GM18520 (cell line): ENCODE measurements around the gene PPP6R1.
"Not testable (repeated sequence)": the region's sequence is repeated elsewhere in the genome, so short reads cannot be mapped to it uniquely, and the experiment has no call there.

Experiments
- ATAC-seq: cut with Tn5 transposase; IDR thresholded peaks from one replicate; pipeline ENCODE4 v1.9.1; 2021; ENCODE audit not compliant: unreplicated experiment

Gene PPP6R1

DNA sequence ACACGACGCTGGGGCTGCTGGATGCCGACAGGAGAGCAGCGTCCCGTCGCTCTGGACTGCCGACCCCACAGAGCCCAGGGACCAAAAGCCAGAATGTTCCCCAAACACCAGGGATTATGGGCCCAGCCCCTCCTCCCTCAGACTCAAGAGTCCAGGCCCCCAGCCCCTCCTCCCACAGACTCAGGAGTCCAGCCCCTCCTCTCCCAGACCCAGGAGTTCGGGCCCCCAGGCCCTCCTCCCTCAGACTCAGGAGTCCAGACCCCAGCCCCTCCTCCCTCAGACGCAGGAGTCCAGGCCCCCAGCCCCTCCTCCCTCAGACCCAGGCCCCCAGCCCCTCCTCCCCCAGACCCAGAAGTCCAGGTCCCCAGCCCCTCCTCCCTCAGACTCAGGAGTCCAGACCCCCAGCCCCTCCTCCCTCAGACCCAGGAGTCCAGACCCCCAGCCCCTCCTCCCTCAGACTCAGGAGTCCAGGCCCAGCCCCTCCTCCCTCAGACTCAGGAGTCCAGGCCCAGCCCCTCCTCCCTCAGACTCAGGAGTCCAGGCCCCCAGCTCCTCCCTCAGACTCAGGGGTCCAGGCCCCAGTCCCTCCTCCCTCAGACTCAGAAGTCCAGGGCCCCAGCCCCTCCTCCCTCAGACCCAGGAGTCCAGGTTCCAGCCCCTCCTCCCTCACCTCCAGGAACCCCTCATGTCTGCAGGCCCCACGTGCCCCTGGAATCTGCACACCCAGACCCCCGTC is 34.0 kb downstream of the PPP6R1 start:
- ATAC-seq = not testable (repeated sequence)

DNA sequence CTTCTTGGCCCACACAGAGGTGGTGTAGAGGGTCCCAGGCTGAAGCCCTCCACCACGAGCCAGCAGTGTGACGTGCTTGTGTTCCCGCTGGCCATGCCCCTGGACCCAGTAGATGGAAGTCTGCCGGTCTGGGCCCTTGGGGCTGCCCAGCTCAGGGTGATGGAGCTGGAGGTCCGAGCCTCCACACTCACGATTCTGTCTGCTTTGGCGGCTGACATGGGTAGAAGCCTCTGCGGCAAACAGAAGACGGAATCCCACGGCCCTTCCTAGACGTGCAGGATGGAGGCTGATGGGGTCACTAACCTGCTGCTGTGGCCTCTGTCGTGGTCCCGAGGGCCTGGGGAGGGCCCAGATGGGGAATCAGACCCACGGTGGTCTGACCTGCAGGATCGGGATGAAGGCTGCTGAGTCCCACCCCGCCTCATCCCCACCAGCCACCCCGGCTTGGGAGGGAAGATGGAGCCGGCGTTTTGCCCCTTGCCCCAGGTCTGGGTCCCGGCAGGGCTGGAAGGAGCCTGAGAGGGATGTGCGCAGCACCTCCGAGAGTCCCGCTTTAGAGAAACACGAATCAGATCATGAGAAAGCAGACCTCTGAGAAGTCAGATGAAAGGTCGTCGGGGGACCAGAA is 34.7 kb downstream of the PPP6R1 start:
- no peak for ATAC-seq

DNA sequence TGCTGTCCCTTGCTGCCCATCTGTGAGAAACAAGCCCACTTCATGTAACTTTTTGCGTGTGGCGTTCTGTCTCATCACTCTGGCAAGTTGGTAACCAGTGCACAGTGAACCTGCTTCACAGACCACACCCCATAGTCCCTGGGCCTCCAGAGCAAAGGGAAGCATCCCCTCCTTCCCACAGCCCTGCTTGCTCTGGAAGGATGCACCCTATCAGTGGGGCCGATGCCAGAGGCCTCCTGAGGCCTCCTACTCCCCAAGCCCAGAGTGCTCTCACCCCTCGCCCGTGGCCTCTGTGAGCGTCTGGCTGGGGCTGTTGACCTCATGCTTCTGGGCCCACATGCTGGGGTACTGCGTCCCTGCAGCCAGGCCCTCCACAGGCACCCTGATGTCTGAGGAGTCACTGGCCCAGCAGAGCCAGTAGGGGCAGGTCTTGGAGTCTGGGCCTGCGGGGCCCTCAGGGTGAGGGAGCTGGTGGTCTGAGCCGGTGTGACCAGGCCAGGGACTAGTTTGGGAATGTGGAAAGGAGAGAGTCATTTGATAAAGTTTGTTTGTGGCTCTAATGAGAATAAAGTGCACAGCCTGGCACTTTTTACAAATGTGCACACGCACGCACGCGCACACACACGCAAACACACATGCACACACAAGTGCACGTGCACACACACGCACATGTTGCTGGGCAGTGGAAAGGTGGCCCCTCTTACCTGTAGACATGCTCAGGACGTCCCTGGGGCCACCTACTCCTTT is 35.4 kb downstream of the PPP6R1 start:
- ATAC-seq = no peak

DNA sequence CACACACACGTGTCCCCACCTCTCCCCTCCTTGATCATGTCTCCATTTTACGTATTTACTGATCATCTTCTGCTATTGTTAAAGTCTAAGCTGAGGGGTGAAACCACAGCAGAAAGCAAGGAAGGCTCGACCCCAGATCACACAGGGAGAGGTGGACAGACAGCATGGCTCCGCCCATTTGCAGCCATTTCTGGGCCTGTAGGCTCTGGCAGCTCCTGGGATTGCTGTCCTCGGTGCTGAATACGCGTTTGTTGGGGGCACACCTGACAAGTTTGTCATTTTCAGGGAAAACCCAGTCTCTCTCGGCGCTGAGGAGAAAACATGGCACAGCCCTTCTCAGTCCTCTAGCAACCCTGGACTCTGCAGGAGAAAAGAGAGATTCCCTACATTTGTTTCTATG is 38.3 kb downstream of the PPP6R1 start:
- ATAC-seq = no peak

DNA sequence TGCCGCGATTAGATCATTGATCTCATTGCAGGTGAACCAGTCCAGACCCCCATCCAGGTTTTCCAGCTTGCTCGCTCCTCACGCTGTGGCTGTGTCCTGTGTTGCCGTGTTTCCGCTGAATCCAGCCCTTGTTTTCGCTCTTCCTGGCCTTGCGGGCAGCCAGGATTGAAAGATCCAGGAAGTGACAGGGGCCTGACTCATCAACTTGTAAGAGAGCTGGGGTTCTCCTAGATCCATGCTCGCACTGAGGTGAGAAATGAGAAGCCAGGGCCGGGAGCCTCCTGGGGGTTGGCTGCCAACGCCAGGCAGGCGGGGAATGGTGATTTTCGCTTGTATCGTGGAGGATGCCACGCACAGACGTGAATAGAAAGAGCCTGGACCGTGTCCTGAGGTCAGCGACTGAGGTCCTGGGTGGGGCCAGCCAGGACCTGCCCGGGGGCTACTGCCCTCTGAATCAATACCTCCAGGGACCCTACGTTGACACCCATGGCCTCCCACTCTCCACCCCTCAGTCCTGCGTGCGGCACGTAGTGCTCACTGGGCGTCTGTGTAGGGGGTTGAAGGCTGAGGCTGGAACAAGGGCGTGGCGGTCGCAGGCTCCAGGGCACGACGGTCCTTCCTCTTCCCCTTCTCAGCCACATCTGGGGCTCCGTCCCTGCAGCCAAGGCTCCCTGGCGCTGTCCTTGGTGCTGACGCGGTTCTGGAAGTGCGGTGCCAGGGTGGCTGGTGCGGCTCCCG is 42.2 kb downstream of the PPP6R1 start:
- no peak for ATAC-seq

DNA sequence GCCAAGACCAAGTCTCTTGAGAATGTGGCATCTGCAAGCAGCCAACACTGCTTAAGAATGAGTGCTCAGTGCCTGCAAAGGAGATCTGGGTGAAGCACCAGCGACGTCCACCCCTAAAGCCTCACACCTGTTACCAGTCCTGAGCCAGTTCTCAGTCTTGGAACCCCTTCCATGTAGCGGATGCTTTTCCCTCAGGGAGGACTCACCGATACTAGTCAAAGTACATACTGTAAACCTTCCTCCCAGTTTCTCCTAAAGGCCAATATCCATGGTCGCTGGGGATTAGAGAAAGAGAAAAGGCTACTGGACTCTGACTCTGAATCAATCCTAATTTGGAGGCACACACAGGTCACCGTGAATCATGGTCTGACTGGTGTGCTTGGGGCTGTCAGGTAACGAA is 45.3 kb downstream of the PPP6R1 start:
- ATAC-seq = no peak

DNA sequence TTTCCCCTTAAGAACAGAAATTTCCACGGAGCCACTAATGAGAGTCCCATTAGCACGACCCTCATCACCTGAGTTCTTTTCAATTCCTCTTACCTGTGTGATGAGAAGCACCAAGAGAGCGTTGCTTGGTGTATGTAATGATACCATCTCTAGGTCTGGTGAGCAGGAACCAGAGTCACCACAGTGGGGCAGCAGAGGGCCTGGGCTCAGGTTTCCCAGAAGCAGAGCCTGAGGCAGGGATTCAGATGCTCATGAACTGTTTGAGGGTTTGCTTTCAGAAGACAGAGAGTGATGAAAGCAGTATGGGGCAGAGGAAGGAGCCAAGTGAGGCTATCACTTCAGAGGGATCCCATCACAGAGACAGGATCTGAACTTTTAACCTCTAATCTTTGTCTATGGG is 46.4 kb downstream of the PPP6R1 start:
- ATAC-seq = no peak

DNA sequence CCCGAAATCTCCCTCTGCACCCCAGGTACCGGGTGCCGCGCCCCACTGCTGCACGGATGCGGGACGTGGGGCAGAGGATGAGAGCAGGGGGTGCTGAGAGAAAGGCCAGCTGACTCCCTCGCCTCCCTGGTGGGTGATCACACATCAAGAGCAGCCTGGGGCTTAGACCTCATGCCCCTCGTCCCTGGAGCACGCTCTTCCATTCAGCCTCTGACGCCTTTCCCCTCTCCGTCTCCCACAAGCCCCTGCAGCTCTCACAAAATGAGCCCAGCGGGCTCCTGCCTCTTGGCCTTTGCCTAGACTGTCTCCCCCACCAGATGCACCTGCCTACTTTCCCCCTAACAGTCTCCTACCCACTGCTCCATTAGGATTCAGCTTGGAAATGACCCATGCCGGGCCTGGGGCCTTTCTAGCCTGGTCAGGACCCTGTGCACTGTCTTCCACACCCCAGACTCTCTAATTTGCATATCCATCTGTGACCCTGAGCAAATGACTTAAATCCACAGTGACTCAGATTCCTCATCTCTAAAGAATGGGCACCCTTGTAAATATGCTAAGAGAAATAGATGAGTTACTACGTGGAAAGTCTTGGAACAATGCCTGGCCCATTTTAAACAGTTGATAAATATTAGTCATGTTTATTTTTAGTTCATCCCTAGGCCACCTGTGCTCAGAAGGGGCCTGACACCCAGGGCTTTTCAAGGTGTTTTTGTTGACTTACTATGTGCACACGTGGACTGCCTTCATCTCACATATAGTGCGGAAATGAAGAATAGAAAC is 48.9 kb downstream of the PPP6R1 start:
- no peak for ATAC-seq

DNA sequence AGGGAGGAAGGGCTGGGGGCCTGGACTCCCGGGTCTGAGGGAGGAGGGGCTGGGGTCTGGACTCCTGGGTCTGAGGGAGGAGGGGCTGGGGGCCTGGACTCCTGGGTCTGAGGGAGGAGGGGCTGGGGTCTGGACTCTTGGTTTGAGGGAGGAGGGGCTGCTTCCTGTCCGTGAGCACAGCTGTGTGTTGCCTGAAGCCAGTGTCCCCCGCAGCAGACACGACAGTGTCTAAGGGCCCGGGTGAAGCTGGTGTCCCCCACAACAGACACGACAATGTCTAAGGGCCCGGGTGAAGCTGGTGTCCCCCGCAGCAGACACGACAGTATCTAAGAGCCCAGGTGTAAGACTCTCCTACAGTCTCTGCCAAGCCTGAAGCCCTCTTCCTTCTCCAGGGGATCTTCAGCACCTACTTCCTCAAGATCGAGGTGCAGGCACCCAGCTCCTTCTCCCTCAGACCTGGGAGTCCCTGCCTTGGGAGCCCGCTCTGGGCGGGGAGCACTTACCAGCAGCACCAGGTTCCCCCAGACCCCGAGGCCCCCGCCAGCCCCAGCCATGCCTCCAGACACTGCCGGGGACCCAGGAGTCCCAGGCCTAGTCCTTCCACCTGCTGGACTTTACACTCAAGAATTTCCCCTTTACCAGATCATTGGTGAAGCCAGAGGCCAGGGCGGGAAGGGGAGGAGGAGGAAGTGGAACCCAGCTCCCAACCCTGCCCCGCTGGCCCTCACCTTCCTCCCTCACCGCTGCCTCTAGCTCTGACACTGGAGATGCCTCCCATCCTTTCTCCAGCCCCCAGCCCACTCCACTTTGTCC is 49.7 kb downstream of the PPP6R1 start, which contains the start of gene PTPRH:
Gene PTPRH (minus strand): TSS at position 622 of the 813 bp plus-strand sequence. CDS start 68 bp downstream, at position 554.
- ATAC-seq = no peak

DNA sequence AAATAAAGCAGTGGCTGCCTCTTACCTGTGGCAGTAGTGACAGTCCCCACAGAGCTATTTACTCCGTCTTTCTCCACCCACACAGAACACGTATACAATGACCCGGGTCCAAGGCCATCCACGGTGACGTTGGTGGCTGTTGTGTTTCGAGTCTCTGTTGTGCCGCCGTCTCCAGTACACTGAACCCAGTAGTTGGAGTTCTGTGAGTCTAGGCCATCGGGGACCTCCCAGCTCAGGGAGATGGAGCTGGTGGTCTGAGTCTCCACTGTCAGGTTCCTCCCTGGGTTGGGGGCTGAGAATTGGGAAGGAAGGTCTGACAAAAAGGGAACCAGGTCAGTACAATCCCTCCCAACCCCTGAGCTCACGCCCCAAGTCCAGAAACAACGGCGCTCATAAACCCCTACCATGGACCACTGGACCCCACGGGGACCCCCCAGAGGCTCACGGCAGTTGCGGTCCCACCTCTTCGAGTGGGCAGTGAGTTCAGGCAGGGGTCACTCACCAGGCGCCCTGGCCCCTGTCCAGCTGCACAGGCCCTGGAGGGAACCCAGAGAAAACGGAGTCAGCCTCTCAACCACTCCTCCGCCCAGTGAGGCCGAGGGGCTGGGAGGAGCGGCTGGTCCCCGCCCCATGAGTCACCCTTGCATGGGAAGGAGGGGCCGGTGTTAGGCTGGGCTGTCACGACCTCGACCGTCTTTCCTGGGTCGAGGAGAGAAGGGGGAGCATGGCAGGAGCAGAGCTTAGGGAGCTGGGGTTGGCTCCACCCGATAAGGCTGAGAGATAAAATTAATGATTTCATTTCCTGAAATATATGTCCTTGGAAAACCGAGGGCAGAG is 51.9 kb downstream of the PPP6R1 start:
- no peak for ATAC-seq

DNA sequence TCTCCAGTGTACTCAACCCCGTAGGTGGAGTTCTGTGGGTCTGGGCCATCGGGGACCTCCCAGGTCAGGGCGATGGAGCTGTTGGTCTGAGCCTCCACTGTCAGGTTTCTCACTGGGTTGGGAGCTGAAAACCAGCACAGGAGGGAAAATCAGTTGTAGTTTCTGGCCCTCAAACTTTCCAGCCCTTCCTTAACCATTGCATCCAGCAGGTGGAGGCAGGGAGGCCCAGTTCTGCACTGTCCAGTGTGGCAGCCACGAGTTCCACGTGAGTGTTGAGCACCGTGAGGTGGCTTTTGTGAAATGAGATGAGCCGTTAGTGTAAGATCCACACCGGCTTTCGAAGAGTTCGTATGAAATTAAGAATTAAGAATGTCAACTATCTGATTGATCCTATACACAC is 56.6 kb downstream of the PPP6R1 start:
- ATAC-seq = not testable (repeated sequence)

DNA sequence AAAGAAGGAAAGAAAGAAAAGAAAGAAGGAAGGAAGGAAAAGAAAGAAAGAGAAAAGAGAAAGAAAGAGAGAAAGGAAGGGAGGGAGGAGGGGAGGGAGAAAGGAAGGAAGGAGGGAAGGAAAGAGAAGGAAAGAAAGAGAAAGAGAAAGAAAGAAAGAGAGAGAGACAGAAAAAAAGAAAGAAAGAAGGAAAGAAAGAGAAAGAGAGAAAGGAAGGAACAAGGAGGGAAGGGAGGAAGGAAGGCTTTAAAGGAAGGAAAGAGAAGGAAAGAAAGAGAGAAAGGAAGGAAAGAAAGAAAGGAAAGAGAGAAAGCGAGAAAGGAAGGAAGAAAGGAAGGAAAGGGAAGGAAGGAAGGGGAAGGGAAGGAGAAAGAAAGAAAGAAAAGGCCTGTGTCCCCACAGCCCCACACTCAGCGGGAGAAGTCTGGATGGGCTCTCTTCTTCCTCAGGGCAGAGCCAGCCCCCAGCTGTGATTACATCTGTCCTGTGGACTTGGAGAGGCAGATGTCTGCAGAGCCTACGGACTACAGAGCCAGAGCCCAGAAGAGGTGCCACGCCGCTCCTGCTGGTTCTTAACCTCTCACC is 59.1 kb downstream of the PPP6R1 start:
- ATAC-seq = no peak

DNA sequence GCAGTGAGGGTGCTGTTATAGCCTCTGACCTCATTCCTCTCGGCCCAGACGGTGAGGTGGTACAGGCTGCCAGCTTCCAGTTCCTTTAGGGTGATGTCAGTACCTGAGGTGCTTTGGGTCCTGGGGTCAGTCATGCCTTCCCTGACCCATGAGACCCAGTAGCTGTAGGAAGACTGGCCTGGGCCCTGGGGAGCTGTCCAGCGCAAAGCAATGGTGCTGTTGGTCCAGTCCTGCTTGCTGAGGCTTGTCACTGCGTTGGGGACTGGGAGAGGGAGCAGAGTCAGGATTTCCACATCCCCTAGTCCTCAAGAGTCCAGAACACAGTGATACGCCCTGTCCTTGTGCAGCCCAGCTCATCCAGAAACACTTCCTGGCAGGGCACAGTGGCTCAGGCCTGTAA is 60.2 kb downstream of the PPP6R1 start:
- ATAC-seq = no peak

DNA sequence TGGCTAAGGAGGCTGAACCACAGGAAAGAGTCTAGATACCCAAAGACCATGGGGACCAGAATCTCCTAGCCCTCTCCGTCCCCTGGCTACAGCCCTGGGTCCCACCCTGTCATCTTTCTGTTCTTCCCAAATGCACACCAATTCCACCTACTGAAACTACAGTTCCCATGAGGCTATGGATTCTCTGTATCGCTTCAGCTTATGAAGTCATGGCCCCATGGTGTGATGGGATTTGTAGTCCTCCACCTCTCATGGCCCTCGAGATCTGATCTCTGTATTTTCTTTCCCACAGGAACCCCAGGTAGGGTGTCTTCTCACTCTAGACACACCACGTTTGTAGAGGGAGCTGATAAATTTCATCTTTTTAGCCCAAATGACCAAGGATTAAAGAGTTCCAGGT is 61.3 kb downstream of the PPP6R1 start:
- no peak for ATAC-seq

DNA sequence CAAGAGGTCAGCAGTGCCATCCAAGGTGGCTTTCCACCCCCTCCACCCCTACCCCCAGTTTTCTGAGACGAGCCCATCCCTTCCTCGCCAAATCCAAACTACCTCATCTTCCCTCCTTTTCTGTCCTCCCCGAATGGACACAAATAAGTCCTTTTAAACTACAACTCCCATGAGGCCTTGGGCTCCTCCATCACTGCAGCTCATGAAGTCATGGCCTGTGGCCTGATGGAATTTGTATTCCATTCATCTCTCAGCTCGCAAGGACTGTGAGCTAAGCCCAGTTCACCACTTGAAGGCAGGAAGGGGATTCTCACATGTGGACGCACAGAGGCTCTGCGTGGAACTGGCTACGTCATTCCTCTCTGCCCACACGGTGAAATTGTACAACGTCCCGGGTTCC is 62.0 kb downstream of the PPP6R1 start:
- no peak for ATAC-seq

DNA sequence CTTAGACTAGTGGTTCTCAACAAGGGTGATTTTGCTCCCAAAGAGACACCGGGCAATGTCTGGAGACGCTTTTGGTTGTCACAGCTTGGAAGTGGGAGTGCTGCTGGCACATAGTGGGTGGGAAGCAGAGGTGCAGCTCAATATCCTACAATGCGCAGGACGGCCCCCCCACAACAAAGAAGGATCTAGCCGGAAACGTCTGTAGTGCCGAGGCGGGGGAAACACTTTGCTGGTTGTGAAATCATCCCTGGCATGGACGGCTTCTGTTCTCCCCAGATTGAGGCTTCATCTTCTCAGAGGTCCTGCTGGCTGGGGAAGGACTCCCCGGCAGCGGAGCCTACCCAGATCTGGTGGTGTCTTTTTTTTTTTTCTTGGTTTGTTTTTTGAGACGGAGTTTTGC is 65.3 kb downstream of the PPP6R1 start:
- no peak for ATAC-seq

DNA sequence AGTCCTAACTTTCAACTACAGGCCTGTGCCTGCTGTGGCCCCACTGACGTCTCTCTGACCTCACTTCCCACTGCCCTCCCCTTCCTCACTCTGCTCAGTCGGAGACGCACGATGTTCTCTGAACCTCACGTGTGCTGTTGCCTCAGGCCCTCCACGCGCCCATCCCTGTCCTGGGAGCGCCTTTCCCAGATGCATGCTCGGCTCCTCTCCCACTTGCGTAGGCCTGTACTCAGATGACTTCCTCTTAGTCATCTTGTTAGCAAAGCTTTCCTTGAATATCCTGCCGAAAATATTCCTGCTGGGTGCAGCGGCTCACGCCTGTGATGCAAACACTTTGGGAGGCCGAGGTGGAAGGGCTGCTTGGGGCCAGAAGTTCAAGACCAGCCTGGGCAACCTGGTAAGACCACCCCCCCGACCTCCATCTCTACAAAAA is 69.4 kb downstream of the PPP6R1 start:
- ATAC-seq = no peak

DNA sequence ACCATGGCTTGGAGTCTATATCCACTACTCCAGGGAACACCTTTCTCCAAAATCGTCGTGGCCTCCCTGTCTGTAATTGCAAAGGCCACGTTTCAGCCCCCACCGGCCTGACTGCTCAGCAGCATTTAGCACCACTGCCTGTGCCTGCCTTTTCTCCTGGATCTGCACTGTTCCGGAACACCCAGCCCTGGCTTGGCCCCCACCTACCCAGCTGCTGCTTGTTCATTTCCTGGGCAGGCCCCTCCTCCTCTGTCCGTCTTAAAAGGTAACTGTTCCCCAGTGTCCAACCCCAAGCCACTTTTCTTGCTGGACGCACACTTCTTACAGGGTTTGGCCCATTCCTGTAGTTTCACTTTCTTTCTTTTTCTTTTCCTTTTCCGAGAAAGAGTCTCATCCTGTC is 70.2 kb downstream of the PPP6R1 start:
- no peak for ATAC-seq
